ENCODE measurements around the gene RGS17.

Gene RGS17

DNA sequence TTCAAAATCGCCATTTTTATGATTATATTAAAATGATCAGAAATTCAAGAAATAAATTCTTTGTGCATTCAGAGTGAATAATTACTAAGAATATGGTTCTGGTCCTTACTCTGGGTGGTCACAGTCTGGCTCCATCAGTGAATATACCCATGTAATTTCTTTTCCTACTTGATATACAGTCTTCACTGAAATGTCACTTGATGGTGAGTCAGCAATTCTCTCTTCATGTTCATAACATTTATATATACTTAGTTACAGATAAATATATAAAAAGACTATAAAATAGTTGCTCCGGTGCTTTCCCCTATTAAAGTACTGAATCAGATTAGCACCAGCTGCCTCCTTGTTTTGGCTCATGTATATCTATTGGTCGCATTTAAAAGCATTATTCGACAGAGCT lies 72.2 kb downstream of the RGS17 start:
- TF ChIP-seq, protein P1, sequence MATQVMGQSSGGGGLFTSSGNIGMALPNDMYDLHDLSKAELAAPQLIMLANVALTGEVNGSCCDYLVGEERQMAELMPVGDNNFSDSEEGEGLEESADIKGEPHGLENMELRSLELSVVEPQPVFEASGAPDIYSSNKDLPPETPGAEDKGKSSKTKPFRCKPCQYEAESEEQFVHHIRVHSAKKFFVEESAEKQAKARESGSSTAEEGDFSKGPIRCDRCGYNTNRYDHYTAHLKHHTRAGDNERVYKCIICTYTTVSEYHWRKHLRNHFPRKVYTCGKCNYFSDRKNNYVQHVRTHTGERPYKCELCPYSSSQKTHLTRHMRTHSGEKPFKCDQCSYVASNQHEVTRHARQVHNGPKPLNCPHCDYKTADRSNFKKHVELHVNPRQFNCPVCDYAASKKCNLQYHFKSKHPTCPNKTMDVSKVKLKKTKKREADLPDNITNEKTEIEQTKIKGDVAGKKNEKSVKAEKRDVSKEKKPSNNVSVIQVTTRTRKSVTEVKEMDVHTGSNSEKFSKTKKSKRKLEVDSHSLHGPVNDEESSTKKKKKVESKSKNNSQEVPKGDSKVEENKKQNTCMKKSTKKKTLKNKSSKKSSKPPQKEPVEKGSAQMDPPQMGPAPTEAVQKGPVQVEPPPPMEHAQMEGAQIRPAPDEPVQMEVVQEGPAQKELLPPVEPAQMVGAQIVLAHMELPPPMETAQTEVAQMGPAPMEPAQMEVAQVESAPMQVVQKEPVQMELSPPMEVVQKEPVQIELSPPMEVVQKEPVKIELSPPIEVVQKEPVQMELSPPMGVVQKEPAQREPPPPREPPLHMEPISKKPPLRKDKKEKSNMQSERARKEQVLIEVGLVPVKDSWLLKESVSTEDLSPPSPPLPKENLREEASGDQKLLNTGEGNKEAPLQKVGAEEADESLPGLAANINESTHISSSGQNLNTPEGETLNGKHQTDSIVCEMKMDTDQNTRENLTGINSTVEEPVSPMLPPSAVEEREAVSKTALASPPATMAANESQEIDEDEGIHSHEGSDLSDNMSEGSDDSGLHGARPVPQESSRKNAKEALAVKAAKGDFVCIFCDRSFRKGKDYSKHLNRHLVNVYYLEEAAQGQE (IDR thresholded peaks at IDR 0.05; ENCODE audit: low read depth) = no peak
- TF ChIP-seq, protein P2, sequence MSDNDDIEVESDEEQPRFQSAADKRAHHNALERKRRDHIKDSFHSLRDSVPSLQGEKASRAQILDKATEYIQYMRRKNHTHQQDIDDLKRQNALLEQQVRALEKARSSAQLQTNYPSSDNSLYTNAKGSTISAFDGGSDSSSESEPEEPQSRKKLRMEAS (IDR thresholded peaks at IDR 0.05) = no peak
- TF ChIP-seq RAD21 (IDR thresholded peaks at IDR 0.05; ENCODE audit: low read depth) (no peak), TCF12 (IDR thresholded peaks at IDR 0.05; ENCODE audit: low read depth) (no peak), CREB1 (IDR thresholded peaks at IDR 0.05; ENCODE audit: low read depth) (no peak), FOXM1 (IDR thresholded peaks at IDR 0.05; ENCODE audit: borderline replicate concordance, low read depth) (no peak), NFIC (IDR thresholded peaks at IDR 0.05) (no peak), TAF1 (IDR thresholded peaks at IDR 0.05; ENCODE audit: low read depth) (no peak), YY1 (IDR thresholded peaks at IDR 0.05; ENCODE audit: low read depth) (no peak), CEBPB (IDR thresholded peaks at IDR 0.05) (no peak), EP300 (IDR thresholded peaks at IDR 0.05; ENCODE audit: borderline replicate concordance) (no peak), ZBTB7A (IDR thresholded peaks at IDR 0.05; ENCODE audit: low read depth) (no peak), EGR1 (IDR thresholded peaks at IDR 0.05) (no peak), TEAD4 (IDR thresholded peaks at IDR 0.05) (no peak)
- TF ChIP-seq, protein P3, sequence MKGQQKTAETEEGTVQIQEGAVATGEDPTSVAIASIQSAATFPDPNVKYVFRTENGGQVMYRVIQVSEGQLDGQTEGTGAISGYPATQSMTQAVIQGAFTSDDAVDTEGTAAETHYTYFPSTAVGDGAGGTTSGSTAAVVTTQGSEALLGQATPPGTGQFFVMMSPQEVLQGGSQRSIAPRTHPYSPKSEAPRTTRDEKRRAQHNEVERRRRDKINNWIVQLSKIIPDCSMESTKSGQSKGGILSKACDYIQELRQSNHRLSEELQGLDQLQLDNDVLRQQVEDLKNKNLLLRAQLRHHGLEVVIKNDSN (IDR thresholded peaks at IDR 0.05) = no peak

DNA sequence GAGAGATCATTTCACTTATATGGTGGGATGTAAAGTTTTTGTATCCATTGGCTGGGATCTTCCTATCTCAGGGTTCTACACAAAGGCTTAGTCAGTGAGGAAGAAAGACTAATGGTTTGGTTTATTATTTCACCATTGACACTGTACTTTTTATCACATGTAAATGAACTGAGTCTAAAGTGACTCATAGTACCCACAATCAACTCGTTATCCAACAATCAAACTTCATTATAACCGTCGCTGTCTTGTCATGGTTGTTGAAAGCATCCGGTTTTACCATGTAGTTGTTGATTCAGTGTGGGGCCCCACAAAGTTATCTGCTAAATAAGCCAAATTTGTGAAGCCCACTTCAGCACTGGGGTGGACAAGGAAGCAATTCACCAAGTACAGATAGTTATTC lies 72.8 kb downstream of the RGS17 start:
- TF ChIP-seq TCF12 (IDR thresholded peaks at IDR 0.05; ENCODE audit: low read depth) = no peak
- TF ChIP-seq TEAD4 (IDR thresholded peaks at IDR 0.05) = no peak
- no peak for TF ChIP-seq TAF1 (IDR thresholded peaks at IDR 0.05; ENCODE audit: low read depth)
- no peak for TF ChIP-seq YY1 (IDR thresholded peaks at IDR 0.05; ENCODE audit: low read depth)
- no peak for TF ChIP-seq ZBTB7A (IDR thresholded peaks at IDR 0.05; ENCODE audit: low read depth)
- TF ChIP-seq, protein P1 (IDR thresholded peaks at IDR 0.05; ENCODE audit: low read depth) = no peak
- TF ChIP-seq EGR1 (IDR thresholded peaks at IDR 0.05) = no peak
- TF ChIP-seq CEBPB (IDR thresholded peaks at IDR 0.05) = no peak
- TF ChIP-seq NFIC (IDR thresholded peaks at IDR 0.05) = no peak
- no peak for TF ChIP-seq EP300 (IDR thresholded peaks at IDR 0.05; ENCODE audit: borderline replicate concordance)
- TF ChIP-seq, protein P2 (IDR thresholded peaks at IDR 0.05) = no peak
- no peak for TF ChIP-seq FOXM1 (IDR thresholded peaks at IDR 0.05; ENCODE audit: borderline replicate concordance, low read depth)
- no peak for TF ChIP-seq CREB1 (IDR thresholded peaks at IDR 0.05; ENCODE audit: low read depth)
- TF ChIP-seq, protein P3 (IDR thresholded peaks at IDR 0.05) = no peak
- no peak for TF ChIP-seq RAD21 (IDR thresholded peaks at IDR 0.05; ENCODE audit: low read depth)

DNA sequence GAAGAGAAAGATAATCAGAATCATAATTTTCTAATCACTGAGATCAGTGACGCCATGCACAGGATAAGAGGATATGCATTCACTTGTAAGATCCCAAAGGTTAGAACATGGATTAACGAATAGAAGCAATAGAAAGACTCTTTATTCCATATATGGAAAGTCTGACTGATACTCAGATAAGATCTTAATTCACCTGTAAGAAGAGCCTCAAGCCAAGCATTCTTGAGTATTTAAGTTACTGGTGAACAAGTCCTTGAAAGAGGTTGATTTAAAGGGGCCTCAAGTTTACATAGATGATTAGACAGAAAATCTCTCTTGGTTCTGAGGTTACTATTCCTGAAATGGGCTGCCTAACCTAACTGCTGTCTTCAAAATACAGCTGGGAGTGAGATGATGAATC lies 74.8 kb downstream of the RGS17 start:
- no peak for TF ChIP-seq EGR1 (IDR thresholded peaks at IDR 0.05)
- TF ChIP-seq ZBTB7A (IDR thresholded peaks at IDR 0.05; ENCODE audit: low read depth) = no peak
- no peak for TF ChIP-seq TCF12 (IDR thresholded peaks at IDR 0.05; ENCODE audit: low read depth)
- TF ChIP-seq, protein P1 (IDR thresholded peaks at IDR 0.05; ENCODE audit: low read depth) = no peak
- TF ChIP-seq EP300 (IDR thresholded peaks at IDR 0.05; ENCODE audit: borderline replicate concordance) = no peak
- TF ChIP-seq TEAD4 (IDR thresholded peaks at IDR 0.05) = no peak
- no peak for TF ChIP-seq TAF1 (IDR thresholded peaks at IDR 0.05; ENCODE audit: low read depth)
- no peak for TF ChIP-seq RAD21 (IDR thresholded peaks at IDR 0.05; ENCODE audit: low read depth)
- TF ChIP-seq, protein P2 (IDR thresholded peaks at IDR 0.05) = no peak
- no peak for TF ChIP-seq NFIC (IDR thresholded peaks at IDR 0.05)

DNA sequence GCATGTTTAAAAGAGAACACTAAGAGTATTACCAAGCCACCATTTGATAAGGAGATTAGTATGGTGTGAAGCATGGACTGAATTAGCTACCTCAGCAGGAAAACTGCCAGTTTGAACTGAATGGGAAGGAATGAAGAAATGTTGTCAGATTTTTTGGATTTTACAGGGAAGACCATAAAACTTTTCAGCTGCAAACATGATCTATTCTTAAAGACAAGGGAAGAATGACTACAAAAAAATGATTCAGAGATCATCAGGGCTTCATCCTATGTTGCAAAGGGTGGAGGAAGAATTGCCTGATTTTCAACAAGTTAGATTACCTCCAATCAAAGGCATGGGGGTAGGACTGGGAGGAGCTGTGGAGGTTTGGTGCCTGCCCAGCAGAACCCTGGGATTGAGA lies 79.3 kb downstream of the RGS17 start:
- no peak for TF ChIP-seq EP300 (IDR thresholded peaks at IDR 0.05; ENCODE audit: borderline replicate concordance)
- no peak for TF ChIP-seq FOXM1 (IDR thresholded peaks at IDR 0.05; ENCODE audit: borderline replicate concordance, low read depth)
- TF ChIP-seq EGR1 (IDR thresholded peaks at IDR 0.05) = no peak
- no peak for TF ChIP-seq CREB1 (IDR thresholded peaks at IDR 0.05; ENCODE audit: low read depth)
- TF ChIP-seq YY1 (IDR thresholded peaks at IDR 0.05; ENCODE audit: low read depth) = no peak
- TF ChIP-seq CEBPB (IDR thresholded peaks at IDR 0.05) = no peak
